ENCODE measurements around the gene C1orf21. TPM values are rescaled to one million over a fixed set of nuclear protein-coding genes. Genes with fewer than 3 reads are reported as not detected.
A peak's percentile ranks its signal among the peaks of the same experiment; 100 is the strongest.
"Not testable (repeated sequence)": the region's sequence is repeated elsewhere in the genome, so short reads cannot be mapped to it uniquely, and the experiment has no call there.

Gene C1orf21, protein sequence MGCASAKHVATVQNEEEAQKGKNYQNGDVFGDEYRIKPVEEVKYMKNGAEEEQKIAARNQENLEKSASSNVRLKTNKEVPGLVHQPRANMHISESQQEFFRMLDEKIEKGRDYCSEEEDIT
- polyA plus RNA-seq (2013, experiment 1 of 2; ENCODE audit: insufficient read length): 15.7 TPM
- polyA plus RNA-seq (2013, experiment 2 of 2; ENCODE audit: insufficient read length): 11.9 TPM

DNA sequence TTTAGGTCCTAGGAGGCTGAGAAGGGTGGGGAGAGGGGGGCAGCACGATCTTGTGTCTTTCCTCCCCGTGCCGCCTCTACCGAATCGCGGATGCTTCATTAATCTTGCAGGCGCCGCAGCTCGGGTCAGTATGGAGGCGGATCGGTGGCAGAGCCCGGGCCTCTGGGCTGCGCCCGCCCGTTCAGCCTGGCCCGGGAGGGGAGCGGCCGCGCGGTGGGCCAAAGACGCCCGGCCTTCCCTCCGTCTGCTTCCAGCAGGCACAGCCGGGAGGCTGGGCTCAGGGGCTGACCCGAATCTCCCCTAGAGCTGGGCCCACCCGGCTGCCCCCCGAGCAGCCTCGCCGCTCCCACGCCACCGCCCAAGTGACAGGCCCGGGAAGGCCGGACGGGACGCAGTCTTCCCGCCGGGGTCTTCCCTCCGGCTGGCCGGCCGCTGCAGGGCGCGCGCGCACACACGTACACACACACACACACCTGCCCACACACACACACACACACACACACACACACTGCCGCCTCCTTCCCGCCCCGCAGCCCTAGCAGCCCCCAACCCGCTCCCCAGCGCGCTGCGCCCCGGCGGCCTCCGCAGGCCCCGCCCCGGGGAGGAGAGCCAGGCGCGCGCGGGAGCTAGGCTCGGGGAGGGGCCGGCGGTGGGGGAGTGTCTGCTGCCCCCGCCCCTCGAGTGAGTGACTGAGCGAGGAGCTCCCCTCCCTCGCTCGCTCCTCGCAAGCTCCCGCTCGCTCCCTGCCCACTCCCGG, at the start of gene C1orf21:
Gene C1orf21 (plus strand): TSS at position 718 of the 757 bp plus-strand sequence. CDS start 90,481 bp downstream, outside the sequence.
- peak; percentile 90 for DNase-seq

GRCh38 chr1:184337865-184338264, 49.0 kb upstream of the C1orf21 start:
- not testable (repeated sequence) for DNase-seq

- no peak for DNase-seq
These were observed 45.8 kb upstream of the C1orf21 start for GRCh38 chr1:184340984-184341383.

- DNase-seq: no peak
These were observed 36.3 kb upstream of the C1orf21 start for GRCh38 chr1:184350573-184350972.

GRCh38 chr1:184351416-184351975, 35.3 kb upstream of the C1orf21 start:
- no peak for DNase-seq

- peak; percentile 25 for DNase-seq
These were observed 34.1 kb upstream of the C1orf21 start for GRCh38 chr1:184352776-184353175.

GRCh38 chr1:184354719-184355118, 32.1 kb upstream of the C1orf21 start:
- DNase-seq: no peak

DNA sequence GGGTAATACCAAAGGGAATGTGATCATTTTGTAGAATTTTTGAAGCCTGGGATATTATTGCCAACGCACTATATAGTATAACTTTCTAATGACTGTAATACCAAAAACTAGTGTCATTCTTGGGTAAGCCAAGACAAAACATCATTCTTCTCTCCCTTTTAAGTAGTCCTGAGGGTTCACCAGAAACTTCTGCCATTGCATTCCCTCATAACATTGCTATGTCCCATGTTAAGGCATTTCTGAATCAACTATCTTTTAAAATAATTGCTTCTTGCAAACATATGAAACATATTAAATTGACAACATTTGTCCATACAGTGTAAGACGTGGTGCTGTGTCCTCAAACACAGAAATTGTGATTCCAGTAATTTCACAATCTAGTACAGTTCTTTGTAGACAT, 29.9 kb upstream of the C1orf21 start:
- no peak for DNase-seq

DNA sequence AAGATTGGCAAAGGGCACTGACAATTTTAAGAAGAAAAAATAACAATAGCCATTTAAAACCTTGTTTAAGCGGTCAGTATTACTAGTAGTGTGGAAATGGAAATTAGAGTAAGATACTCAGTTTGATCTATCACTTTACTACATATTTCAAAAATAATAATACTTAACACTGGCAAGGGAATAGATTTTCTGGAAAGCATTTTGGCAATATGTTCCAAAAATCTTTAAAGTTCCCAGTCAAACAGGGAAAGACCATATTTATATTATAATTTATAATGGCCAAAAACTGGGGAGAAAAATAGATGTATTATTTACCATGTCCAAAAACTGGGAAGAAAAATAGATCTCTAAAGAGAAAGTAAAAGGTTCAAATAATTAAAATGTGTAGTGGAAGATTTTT, 28.6 kb upstream of the C1orf21 start:
- no peak for DNase-seq

DNA sequence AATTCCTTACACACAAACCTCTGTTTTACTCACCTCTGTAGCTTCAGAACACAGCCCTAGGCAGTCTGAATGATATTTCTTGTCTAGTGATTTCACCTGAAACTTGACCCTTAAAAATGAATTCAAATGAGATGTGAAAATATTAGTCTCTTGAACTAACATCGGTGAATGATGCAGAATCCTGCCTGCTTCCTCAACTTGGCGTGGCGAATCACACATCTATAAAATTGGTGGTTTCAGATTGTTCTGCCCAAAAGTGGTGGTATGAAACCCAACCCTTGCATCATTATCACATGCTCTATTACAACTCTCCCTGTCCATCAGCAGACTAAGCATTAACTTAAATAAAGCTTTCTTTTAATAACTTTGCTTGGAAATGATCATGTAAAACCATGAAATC, 26.9 kb upstream of the C1orf21 start:
- DNase-seq: no peak

GRCh38 chr1:184362876-184363275, 24.0 kb upstream of the C1orf21 start:
- no peak for DNase-seq

- DNase-seq: no peak
These were observed 21.1 kb upstream of the C1orf21 start for GRCh38 chr1:184365699-184366098.

GRCh38 chr1:184366997-184367396, 19.8 kb upstream of the C1orf21 start:
- no peak for DNase-seq

GRCh38 chr1:184367427-184368038, 19.3 kb upstream of the C1orf21 start:
- no peak for DNase-seq

DNA sequence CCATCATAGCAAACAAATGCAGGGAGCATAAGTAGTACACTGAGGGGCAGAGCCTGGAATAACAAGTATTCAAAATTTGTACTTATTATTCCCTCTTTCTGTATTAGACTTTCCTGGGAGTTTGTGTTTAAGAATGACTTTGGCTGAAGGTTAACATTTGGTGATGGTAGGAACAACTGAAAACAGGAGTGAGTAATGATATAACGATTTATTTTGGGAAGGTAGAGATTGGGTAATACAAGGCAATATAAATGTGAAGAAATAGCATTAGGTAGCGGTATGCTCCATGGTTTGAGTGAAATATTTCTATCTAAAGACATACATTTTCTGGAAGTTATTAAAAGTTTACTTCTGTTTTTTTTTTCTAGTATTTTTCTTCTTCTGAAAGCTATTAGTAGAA, 18.5 kb upstream of the C1orf21 start:
- no peak for DNase-seq

DNA sequence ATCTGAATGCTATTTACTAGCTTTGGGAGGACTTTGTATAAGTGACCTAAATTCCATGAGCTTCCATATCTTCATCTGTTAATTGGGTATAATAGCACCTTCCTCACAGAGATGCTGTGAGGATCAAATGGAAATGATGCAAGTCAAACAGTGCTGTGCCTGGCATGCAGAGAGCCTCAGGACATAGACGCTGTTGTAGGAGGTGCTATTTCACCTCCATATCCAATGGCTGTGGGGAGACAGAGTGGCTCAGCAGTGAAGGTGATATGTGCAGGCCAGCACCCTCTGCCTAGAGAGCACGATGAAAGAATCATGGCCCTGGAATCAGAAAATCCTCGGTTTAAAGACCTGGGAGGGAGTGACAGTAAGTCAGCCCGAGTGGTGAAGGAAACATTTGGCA, 16.0 kb upstream of the C1orf21 start:
- DNase-seq: no peak

GRCh38 chr1:184373155-184373554, 13.7 kb upstream of the C1orf21 start:
- no peak for DNase-seq

DNA sequence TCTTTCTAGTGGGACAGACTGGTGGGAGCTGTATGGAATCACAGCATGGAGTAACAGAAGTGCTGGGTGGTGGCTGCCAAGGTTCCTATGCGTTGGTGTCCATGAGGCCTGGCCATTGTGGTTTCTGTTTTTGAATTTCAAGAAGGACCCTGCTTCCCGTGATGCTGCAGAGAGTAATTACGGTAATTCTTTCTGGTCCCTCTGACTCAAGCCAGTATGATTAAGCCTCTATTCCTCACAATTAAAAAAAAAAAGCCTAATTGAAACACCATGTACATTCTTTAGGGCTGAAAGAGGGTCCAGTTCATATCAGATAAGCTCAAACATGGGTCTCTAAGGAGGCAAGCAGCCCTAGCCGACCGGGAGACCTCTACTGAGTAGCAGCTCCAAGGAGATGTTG, 10.5 kb upstream of the C1orf21 start:
- no peak for DNase-seq

GRCh38 chr1:184379111-184379752, 7.6 kb upstream of the C1orf21 start:
- DNase-seq: no peak

- DNase-seq: no peak
These were observed 6.4 kb upstream of the C1orf21 start for GRCh38 chr1:184380468-184380867.

DNA sequence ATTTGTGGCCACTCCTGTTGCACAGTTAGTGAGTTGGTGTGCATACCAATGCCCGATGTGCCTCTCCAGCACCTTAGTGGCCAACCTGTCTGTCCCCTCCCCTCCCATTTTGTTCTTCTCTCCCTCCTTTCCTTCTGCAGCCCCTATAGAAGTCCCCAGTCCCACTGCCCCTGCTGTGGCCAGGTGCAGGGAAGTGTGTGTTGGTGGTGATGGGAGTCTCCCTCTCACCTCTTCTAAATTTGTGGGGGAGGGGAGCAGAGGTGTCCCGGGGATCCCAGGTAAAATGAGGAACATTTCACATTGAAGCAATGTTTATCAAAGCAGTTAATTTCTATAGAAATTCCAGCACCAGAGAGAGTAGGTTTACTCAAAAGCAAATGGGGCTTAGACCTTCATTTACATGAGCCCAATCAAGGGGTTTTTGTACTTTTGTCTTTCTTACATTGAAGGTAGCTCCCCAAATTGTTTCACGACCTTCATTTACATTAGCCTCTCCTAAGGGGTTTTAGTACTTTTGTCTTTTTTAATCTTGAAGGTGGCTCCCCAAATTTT, 3.0 kb upstream of the C1orf21 start:
- no peak for DNase-seq

DNA sequence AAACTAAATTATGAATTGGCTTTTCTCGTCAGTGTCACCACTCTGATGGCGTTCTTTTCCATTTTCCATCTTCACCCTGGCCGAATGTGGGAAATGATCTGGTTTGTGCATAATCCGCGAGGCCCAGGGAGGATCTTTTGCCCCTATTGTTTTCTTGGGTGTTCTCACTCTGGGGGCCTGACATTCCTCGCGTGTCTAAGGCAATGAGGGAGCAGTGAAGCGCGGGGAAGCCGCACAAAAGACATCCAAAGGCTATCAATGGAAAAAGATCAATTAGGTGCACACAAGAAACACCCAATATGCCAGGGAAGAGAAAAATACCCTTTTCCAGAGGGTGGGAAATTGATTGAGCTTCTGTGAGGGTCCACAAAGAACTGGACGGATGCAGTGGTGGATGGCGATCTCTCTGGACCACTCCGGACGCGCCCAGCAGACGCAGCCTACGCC, 941 bp upstream of the C1orf21 start:
- peak; percentile 10 for DNase-seq

DNA sequence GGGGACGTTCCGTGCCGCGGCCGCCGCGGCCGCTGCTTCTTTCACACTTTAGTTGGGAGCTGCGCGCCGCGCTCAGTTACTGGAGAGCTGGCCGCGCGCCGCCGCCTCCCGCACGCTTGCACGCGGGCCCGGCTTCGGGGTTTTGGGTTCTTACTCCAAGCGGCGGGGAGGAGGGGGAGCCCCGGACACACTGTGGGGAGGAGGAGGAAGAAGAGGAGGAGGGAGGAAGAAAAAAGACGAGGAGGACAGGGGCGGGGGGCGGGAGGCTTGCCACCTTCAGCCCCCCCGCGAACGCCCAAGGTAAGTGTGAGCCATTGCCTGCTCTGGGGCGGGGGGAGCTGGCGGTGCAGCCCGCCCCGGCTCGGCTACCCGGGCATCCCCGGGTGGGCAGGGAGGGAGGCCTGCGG, 243 bp downstream of the C1orf21 start:
- DNase-seq: no peak
